ENCODE results near the gene CLCN3. TPM values are rescaled to one million over a fixed set of nuclear protein-coding genes. Genes with fewer than 3 reads are reported as not detected.
A peak's percentile ranks its signal among the peaks of the same experiment; 100 is the strongest.

CLCN3 gene
- total and polyA plus RNA-seq, 9 of the 15 experiments (the other 6 are each of a cell fraction or from before 2014, with no cell fraction given), result 12.7 to 60.6 (median 38.5) TPM

GRCh38 chr4:169619958-169620879 is at the start of gene CLCN3 (continued):
- TF ChIP-seq, protein P1, sequence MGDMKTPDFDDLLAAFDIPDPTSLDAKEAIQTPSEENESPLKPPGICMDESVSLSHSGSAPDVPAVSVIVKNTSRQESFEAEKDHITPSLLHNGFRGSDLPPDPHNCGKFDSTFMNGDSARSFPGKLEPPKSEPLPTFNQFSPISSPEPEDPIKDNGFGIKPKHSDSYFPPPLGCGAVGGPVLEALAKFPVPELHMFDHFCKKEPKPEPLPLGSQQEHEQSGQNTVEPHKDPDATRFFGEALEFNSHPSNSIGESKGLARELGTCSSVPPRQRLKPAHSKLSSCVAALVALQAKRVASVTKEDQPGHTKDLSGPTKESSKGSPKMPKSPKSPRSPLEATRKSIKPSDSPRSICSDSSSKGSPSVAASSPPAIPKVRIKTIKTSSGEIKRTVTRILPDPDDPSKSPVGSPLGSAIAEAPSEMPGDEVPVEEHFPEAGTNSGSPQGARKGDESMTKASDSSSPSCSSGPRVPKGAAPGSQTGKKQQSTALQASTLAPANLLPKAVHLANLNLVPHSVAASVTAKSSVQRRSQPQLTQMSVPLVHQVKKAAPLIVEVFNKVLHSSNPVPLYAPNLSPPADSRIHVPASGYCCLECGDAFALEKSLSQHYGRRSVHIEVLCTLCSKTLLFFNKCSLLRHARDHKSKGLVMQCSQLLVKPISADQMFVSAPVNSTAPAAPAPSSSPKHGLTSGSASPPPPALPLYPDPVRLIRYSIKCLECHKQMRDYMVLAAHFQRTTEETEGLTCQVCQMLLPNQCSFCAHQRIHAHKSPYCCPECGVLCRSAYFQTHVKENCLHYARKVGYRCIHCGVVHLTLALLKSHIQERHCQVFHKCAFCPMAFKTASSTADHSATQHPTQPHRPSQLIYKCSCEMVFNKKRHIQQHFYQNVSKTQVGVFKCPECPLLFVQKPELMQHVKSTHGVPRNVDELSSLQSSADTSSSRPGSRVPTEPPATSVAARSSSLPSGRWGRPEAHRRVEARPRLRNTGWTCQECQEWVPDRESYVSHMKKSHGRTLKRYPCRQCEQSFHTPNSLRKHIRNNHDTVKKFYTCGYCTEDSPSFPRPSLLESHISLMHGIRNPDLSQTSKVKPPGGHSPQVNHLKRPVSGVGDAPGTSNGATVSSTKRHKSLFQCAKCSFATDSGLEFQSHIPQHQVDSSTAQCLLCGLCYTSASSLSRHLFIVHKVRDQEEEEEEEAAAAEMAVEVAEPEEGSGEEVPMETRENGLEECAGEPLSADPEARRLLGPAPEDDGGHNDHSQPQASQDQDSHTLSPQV (IDR thresholded peaks at IDR 0.05), result 0 out of 2 replicates have a peak, but pooled peaks have one; percentile 21
- TF ChIP-seq CHAMP1 (IDR thresholded peaks at IDR 0.05) (0 out of 2 replicates have a peak, but pooled peaks have one; percentile 28), ETV5 (CRISPR knock-in tag; IDR thresholded peaks at IDR 0.05; ENCODE audit: low read depth) (peak; percentile 50), JUN (IDR thresholded peaks at IDR 0.05; ENCODE audit: borderline replicate concordance, low read depth, low read length) (0 out of 2 replicates have a peak, but pooled peaks have one; percentile 56), JUN (CRISPR knock-in tag; IDR thresholded peaks at IDR 0.05; ENCODE audit: borderline replicate concordance) (no peak; the same call in 1 of the 2 replicates), YY1 (IDR thresholded peaks at IDR 0.05; ENCODE audit: borderline replicate concordance in 1 of 3, control insufficient read depth in 1 of 3, extremely low read depth in 1 of 3, insufficient read depth in 3 of 3, insufficient read length in 1 of 3, insufficient replicate concordance in 2 of 3, low read depth in 1 of 3, low read length in 2 of 3) (peak in 2 of 3 experiments; percentile 74 to 76), ESRRA (IDR thresholded peaks at IDR 0.05; ENCODE audit: borderline replicate concordance, low read depth) (0 out of 2 replicates have a peak, but pooled peaks have one; percentile 61), NBN (IDR thresholded peaks at IDR 0.05; ENCODE audit: low read depth) (peak; percentile 100), RCOR1 (IDR thresholded peaks at IDR 0.05; ENCODE audit: borderline replicate concordance in 1 of 2, low read depth in 2 of 2, low read length in 2 of 2) (peak; percentile 41 to 79; a peak in 3 of 4 replicates), SAFB (IDR thresholded peaks at IDR 0.05; ENCODE audit: borderline replicate concordance, low read depth, low read length) (peak; percentile 52; the same call in 1 of the 2 replicates), SIN3A (IDR thresholded peaks at IDR 0.05; ENCODE audit: borderline replicate concordance in 2 of 2, control insufficient read depth in 1 of 2, low read depth in 2 of 2, low read length in 2 of 2) (peak in 1 of 2 experiments; percentile 50; a peak in 1 of 4 replicates), ZNF354B (CRISPR knock-in tag; IDR thresholded peaks at IDR 0.05) (no peak)

Measured in K562 (cell line).